OCI-LY7 (cell line): Measurements from ENCODE around the gene COL18A1. TPM values are rescaled to one million over a fixed set of nuclear protein-coding genes. Genes with fewer than 3 reads are reported as not detected.

Experiments used
- BruUV-seq: library from RNA; stranded (reverse); fragments of 400-500 nt; replicated peaks from 2 replicates; lab custom pipeline; 2021; lab: Mats Ljungman, UMichigan
- CTCF ChIA-PET: fragments of 300-600 bp; sonication (Branson Sonifier 250); formaldehyde crosslinking; loops from one replicate; lab custom pipeline; 2022; ENCODE audit warnings: antibody characterized with exemption; ENCODE audit not compliant: unreplicated experiment; lab: Charles Lee
- POLR2A ChIA-PET: fragments of 300-600 bp; sonication (Branson Sonifier 250); formaldehyde crosslinking; loops from one replicate; lab custom pipeline; 2022; ENCODE audit warnings: antibody characterized with exemption; lab: Charles Lee
- DNase-seq: peaks from one replicate; pipeline ENCODE4 v3.0.0-alpha.2; 2015; ENCODE audit warnings: low spot score
- H2AFZ ChIP-seq: fragments of 200-600 bp; sonication (generic), shearing (Covaris generic); 2 replicates; pipeline ENCODE4 v1.6.1; 2014; ENCODE audit warnings: mild to moderate bottlenecking, antibody characterized with exemption, low read length, moderate library complexity
- H3K27ac ChIP-seq: fragments of 200-600 bp; sonication (generic); 2 replicates; pipeline ENCODE4 v1.5.1; 2014; ENCODE audit warnings: mixed run types, low read depth, mild to moderate bottlenecking, moderate library complexity, low read length, inconsistent platforms; ENCODE audit not compliant: poor library complexity, severe bottlenecking
- H3K36me3 ChIP-seq: fragments of 200-600 bp; sonication (generic); 2 replicates; pipeline ENCODE4 v1.6.1; 2014; ENCODE audit warnings: mild to moderate bottlenecking, antibody characterized with exemption, low read length, moderate library complexity, mixed read lengths; ENCODE audit not compliant: insufficient read depth
- H3K4me1 ChIP-seq: fragments of 200-600 bp; sonication (generic); 2 replicates; pipeline ENCODE4 v1.5.1; 2014; ENCODE audit warnings: mild to moderate bottlenecking, low read length; ENCODE audit not compliant: insufficient read depth, poor library complexity, severe bottlenecking
- H3K4me2 ChIP-seq: fragments of 200-600 bp; sonication (generic); 2 replicates; pipeline ENCODE4 v1.6.1; 2014; ENCODE audit warnings: mild to moderate bottlenecking, low read length
- H3K4me3 ChIP-seq: fragments of 200-600 bp; sonication (generic); 2 replicates; pipeline ENCODE4 v1.5.1; 2014; ENCODE audit warnings: mild to moderate bottlenecking, low read depth, low read length; ENCODE audit not compliant: poor library complexity, severe bottlenecking
- H3K79me2 ChIP-seq: fragments of 200-600 bp; sonication (generic); 2 replicates; pipeline ENCODE4 v1.6.1; 2016; ENCODE audit warnings: low read depth, mild to moderate bottlenecking, low read length, moderate library complexity, mixed read lengths; ENCODE audit not compliant: insufficient read depth
- H3K9me2 ChIP-seq: fragments of 200-600 bp; sonication (generic); 2 replicates; pipeline ENCODE4 v1.6.1; 2016; ENCODE audit warnings: mild to moderate bottlenecking, low read length, mixed read lengths; ENCODE audit not compliant: insufficient read depth
- H3K9me3 ChIP-seq: fragments of 200-600 bp; sonication (generic); 2 replicates; pipeline ENCODE4 v1.6.1; 2014; ENCODE audit warnings: mild to moderate bottlenecking, mixed run types, low read length, mixed read lengths
- H4K20me1 ChIP-seq: fragments of 200-600 bp; sonication (generic); 2 replicates; pipeline ENCODE4 v1.6.1; 2014; ENCODE audit warnings: mild to moderate bottlenecking, antibody characterized with exemption, low read length, moderate library complexity, mixed read lengths; ENCODE audit not compliant: insufficient read depth
- EZH2phosphoT487 ChIP-seq: fragments of 200-600 bp; sonication (generic); IDR thresholded peaks from 2 replicates; pipeline ENCODE4 v1.6.1; 2018; ENCODE audit warnings: low read depth, borderline replicate concordance, mild to moderate bottlenecking, mixed run types, antibody characterized with exemption, low read length, moderate library complexity, mixed read lengths
- intact Hi-C: fragments of 100-400 bp; cut with micrococcal nuclease; formaldehyde crosslinking; loops from one replicate; pipeline ENCODE4 v1.10.0; 2022; ENCODE audit not compliant: unreplicated experiment
- total RNA-seq, 2 experiments: library from RNA; depleted of rRNA in 1 of 2; stranded (reverse); fragments of >200 nt in 1 of 2; shearing (Covaris generic) in 1 of 2; gene quantifications; 2 replicates each; pipeline ENCODE4 v1.2.3, GENCODE V29; 2014 to 2022
- TF ChIP-seq, protein P1 (sequence below): fragments of 200-600 bp; sonication (generic); conservative IDR thresholded peaks from 2 replicates; pipeline ENCODE4 v1.5.1; 2014; ENCODE audit warnings: mild to moderate bottlenecking, antibody characterized with exemption, low read length, moderate library complexity, mixed read lengths

COL18A1 gene
- total RNA-seq, 2 experiments from 2014 or later: 0.23 to 7.4 TPM

GRCh38 chr21:45504516-45505415 lies 99.8 kb downstream of the COL18A1 start:
- H3K79me2 ChIP-seq: no peaks in the 10 kb centered on the region
- TF ChIP-seq, protein P1, sequence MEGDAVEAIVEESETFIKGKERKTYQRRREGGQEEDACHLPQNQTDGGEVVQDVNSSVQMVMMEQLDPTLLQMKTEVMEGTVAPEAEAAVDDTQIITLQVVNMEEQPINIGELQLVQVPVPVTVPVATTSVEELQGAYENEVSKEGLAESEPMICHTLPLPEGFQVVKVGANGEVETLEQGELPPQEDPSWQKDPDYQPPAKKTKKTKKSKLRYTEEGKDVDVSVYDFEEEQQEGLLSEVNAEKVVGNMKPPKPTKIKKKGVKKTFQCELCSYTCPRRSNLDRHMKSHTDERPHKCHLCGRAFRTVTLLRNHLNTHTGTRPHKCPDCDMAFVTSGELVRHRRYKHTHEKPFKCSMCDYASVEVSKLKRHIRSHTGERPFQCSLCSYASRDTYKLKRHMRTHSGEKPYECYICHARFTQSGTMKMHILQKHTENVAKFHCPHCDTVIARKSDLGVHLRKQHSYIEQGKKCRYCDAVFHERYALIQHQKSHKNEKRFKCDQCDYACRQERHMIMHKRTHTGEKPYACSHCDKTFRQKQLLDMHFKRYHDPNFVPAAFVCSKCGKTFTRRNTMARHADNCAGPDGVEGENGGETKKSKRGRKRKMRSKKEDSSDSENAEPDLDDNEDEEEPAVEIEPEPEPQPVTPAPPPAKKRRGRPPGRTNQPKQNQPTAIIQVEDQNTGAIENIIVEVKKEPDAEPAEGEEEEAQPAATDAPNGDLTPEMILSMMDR: no peak
- TF ChIP-seq EZH2phosphoT487: no peak
- H2AFZ ChIP-seq: no peak overlapping the region
- H3K4me2 ChIP-seq: no peak overlapping the region
- CTCF ChIA-PET: no interaction called here
- no peak overlapping the region for H3K4me3 ChIP-seq
- H3K9me3 ChIP-seq: no peaks in the 10 kb centered on the region
- H3K27ac ChIP-seq: no peak overlapping the region
- H3K9me2 ChIP-seq: no peaks in the 10 kb centered on the region
- no peaks in the 10 kb centered on the region for H4K20me1 ChIP-seq
- intact Hi-C loops: no loop called here
- H3K4me1 ChIP-seq: no peaks in the 10 kb centered on the region
- no peaks in the 10 kb centered on the region for H3K36me3 ChIP-seq
- no peak for DNase-seq
- POLR2A ChIA-PET: no interaction called here
- BruUV-seq: no TSS peak

DNA sequence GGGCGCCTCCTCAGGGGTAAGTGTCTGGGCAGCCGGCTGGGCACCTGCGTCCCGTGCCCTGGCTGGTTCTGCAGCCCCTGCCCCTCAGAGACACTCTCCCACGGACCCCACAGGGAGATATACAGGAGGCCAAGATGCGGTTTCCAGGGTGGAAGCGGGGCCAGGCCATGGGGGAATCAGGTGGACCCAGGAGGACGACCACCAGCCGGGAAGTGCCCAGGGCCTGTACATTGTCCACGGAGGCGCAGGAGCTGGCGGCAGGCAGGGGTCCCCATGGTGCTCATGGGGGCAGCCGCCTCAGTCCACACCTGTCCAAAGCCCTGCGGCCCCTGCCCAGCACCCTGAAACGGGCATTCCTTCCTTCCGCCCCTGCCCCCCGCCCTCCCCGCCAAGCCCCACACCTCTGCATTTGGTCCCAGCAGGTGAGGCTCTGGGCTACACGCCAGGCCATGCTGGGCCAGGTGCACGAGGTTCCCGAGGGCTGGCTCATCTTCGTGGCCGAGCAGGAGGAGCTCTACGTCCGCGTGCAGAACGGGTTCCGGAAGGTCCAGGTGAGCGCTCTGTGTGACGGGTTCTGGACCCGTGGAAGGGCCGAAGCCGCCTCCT lies 100.6 kb downstream of the COL18A1 start:
- CTCF ChIA-PET: no interaction called here
- Histone ChIP-seq H3K36me3 (no peaks in the 10 kb centered on the region), H3K4me3 (no peak overlapping the region), H3K9me2 (no peaks in the 10 kb centered on the region), H3K27ac (no peak overlapping the region), H4K20me1 (no peaks in the 10 kb centered on the region), H3K9me3 (no peaks in the 10 kb centered on the region), H3K4me1 (no peaks in the 10 kb centered on the region), H3K79me2 (no peaks in the 10 kb centered on the region), H2AFZ (no peak overlapping the region), H3K4me2 (no peak overlapping the region)
- POLR2A ChIA-PET: no interaction called here
- intact Hi-C loops: no loop called here
- no peak for DNase-seq
- TF ChIP-seq, protein P1: no peak
- no peak for TF ChIP-seq EZH2phosphoT487
- BruUV-seq: no TSS peak
